Endothelial cell of umbilical vein (primary cell): ENCODE measurements around the gene PYGO2. TPM values are rescaled to one million over a fixed set of nuclear protein-coding genes. Genes with fewer than 3 reads are reported as not detected.

ENCODE experiments used
- BruUV-seq: library from RNA; stranded (reverse); fragments of 400-500 nt; replicated peaks from 2 replicates; lab custom pipeline; 2021; lab: Mats Ljungman, UMichigan
- CTCF ChIA-PET: fragments of 300-600, 350-600 bp; sonication (Branson Sonifier 250); formaldehyde crosslinking; loops from one replicate; lab custom pipeline; 2021; ENCODE audit warnings: antibody characterized with exemption, inconsistent platforms; lab: Charles Lee
- POLR2A ChIA-PET: fragments of 300-600, 350-600 bp; sonication (Branson Sonifier 250); formaldehyde crosslinking; loops from one replicate; lab custom pipeline; 2021; ENCODE audit warnings: antibody characterized with exemption, inconsistent platforms; lab: Charles Lee
- DNase-seq: peaks from one replicate; pipeline ENCODE4 v3.0.0-alpha.2; 2011; ENCODE audit warnings: low read depth, low spot score
- FAIRE-seq: peaks from 2 replicates; lab custom pipeline; 2011; peaks lifted over from hg19 to GRCh38; lab: Jason Lieb, UNC
- H2AFZ ChIP-seq: 2 replicates; pipeline ENCODE4 v1.6.0; 2012; ENCODE audit warnings: low read depth, low read length, control low read depth, inconsistent platforms
- H3K27ac ChIP-seq: 2 replicates; pipeline ENCODE4 v1.5.1; 2011; ENCODE audit warnings: low read depth, mild to moderate bottlenecking, control low read depth, low read length, moderate library complexity; ENCODE audit not compliant: insufficient read depth
- H3K27me3 ChIP-seq, 2 experiments: 2 replicates each; pipeline versions ENCODE4 v1.6.0 to v1.6.1; 2011; ENCODE audit warnings: low read length in 2 of 2, mixed read lengths in 1 of 2; ENCODE audit not compliant: control insufficient read depth in 2 of 2, insufficient read depth in 2 of 2
- H3K36me3 ChIP-seq, 2 experiments: 2 replicates in 1 of 2; 3 replicates in 1 of 2; pipeline ENCODE4 v1.5.1; 2011; ENCODE audit warnings: low read length in 2 of 2, mild to moderate bottlenecking in 1 of 2, moderate library complexity in 1 of 2; ENCODE audit not compliant: control insufficient read depth in 2 of 2, insufficient read depth in 2 of 2; ENCODE audit errors: extremely low read depth in 1 of 2
- H3K4me1 ChIP-seq: 3 replicates; pipeline ENCODE4 v1.5.1; 2011; ENCODE audit warnings: mild to moderate bottlenecking, low read length; ENCODE audit not compliant: control insufficient read depth, insufficient read depth; ENCODE audit errors: extremely low read depth
- H3K4me2 ChIP-seq: 2 replicates; pipeline ENCODE4 v1.6.1; 2011; ENCODE audit warnings: low read length, control low read depth, mixed read lengths; ENCODE audit not compliant: insufficient read depth
- H3K4me3 ChIP-seq, 3 experiments: fragments of 200-600 bp in 1 of 3; sonication (generic), shearing (Covaris generic) in 1 of 3; replicated peaks in 1 of 3; 2 replicates each; pipeline ENCODE4 v1.5.1; 2011 to 2016; ENCODE audit warnings: control low read depth in 3 of 3, low read length in 3 of 3, mild to moderate bottlenecking in 2 of 3, inconsistent platforms in 1 of 3, low read depth in 1 of 3, moderate library complexity in 1 of 3; ENCODE audit not compliant: insufficient read depth in 1 of 3
- H3K79me2 ChIP-seq: 2 replicates; pipeline ENCODE4 v1.6.0; 2012; ENCODE audit warnings: low read length, inconsistent platforms; ENCODE audit not compliant: control insufficient read depth, insufficient read depth
- H3K9ac ChIP-seq: replicated peaks from 2 replicates; pipeline ENCODE3; 2011; ENCODE audit warnings: low read length, control low read depth; ENCODE audit not compliant: insufficient read depth; ENCODE audit errors: extremely low read depth
- H3K9me1 ChIP-seq: replicated peaks from 3 replicates; pipeline ENCODE4 v1.6.0; 2011; ENCODE audit warnings: mild to moderate bottlenecking, low read length; ENCODE audit not compliant: control insufficient read depth, insufficient read depth; ENCODE audit errors: extremely low read depth
- H3K9me3 ChIP-seq: replicated peaks from 2 replicates; pipeline ENCODE4 v1.5.1; 2012; ENCODE audit warnings: low read length, inconsistent platforms; ENCODE audit not compliant: control insufficient read depth, insufficient read depth
- H4K20me1 ChIP-seq: replicated peaks from 2 replicates; pipeline ENCODE3; 2011; ENCODE audit warnings: mild to moderate bottlenecking, low read length; ENCODE audit not compliant: control insufficient read depth, insufficient read depth; ENCODE audit errors: extremely low read depth
- EZH2 ChIP-seq: IDR thresholded peaks from 2 replicates; pipeline ENCODE4 v1.6.1; 2012; ENCODE audit warnings: borderline replicate concordance, low read depth, mild to moderate bottlenecking, moderate library complexity, low read length, inconsistent platforms; ENCODE audit not compliant: severe bottlenecking
- FOS ChIP-seq: IDR thresholded peaks from 2 replicates; pipeline ENCODE4 v1.6.1; 2011; ENCODE audit warnings: mild to moderate bottlenecking, low read length, moderate library complexity, borderline replicate concordance; ENCODE audit not compliant: insufficient read depth
- GATA2 ChIP-seq: IDR thresholded peaks from 2 replicates; pipeline ENCODE4 v1.7.0; 2011; ENCODE audit warnings: low read depth, mild to moderate bottlenecking, moderate library complexity, mixed read lengths, low read length; ENCODE audit not compliant: insufficient read length, insufficient read depth
- POLR2A ChIP-seq: IDR thresholded peaks from 2 replicates; pipeline ENCODE4 v1.6.1; 2012; ENCODE audit warnings: low read depth, mild to moderate bottlenecking, control low read depth, low read length
- POLR2AphosphoS5 ChIP-seq: IDR thresholded peaks from 2 replicates; pipeline ENCODE4 v1.6.1; 2012; ENCODE audit warnings: low read depth, mild to moderate bottlenecking, control low read depth, low read length, moderate library complexity; ENCODE audit not compliant: insufficient read depth
- dilution Hi-C: fragments of 300-500 bp; cut with MboI; formaldehyde crosslinking; loops from one replicate; pipeline ENCODE4 v1.15.0; 2019; ENCODE audit warnings: low sequenced_read_pairs; ENCODE audit not compliant: extremely low pct_ligation_motif_present
- intact Hi-C: fragments of 100-400 bp; cut with micrococcal nuclease; formaldehyde crosslinking; loops from one replicate; pipeline ENCODE4 v1.10.0; 2022
- polyA plus RNA-seq, 4 experiments: library from polyadenylated mRNA; depleted of rRNA in 3 of 4; stranded (reverse) in 3 of 4; unstranded in 1 of 4; fragments of >200 nt; gene quantifications; 2 replicates each; pipeline versions ENCODE4 v1.2.1 to v1.2.3, GENCODE V29; 2011 to 2012; ENCODE audit warnings: missing spikeins in 1 of 4
- total RNA-seq: library from RNA; stranded (reverse); gene quantifications from 2 replicates; pipeline ENCODE4 v1.2.3, GENCODE V29; 2021

Gene PYGO2
- total and polyA plus RNA-seq, 2 donors (not counting 3 experiments of a cell fraction or from before 2014, with no cell fraction given): 19.3 to 21.5 TPM

- Histone ChIP-seq H3K27me3 (no peaks in the 10 kb centered on the region), H3K4me2 (peak within 1 kb of the TSS; percentile 80), H3K4me1 (peaks cover 61% of the 10 kb centered on the region), H3K4me3 (peak within 1 kb of the TSS; percentile 64 to 78 (median 70)), H2AFZ (no peak within 1 kb of the TSS), H3K36me3 (peaks cover 7 to 14% of the 10 kb centered on the region in 2 experiments), H4K20me1 (no peaks in the 10 kb centered on the region), H3K79me2 (peaks cover 56% of the 10 kb centered on the region), H3K9ac (peak within 1 kb of the TSS; percentile 92), H3K27ac (peak within 1 kb of the TSS; percentile 99), H3K9me1 (no peaks in the 10 kb centered on the region), H3K9me3 (no peaks in the 10 kb centered on the region)
- dilution Hi-C loops: no loop called here
- peak; percentile 98 for FAIRE-seq
- peak; percentile 91 for DNase-seq
- CTCF ChIA-PET: interaction anchor here (0.8 to 8.5 kb wide), 10 partner anchors 9 to 115 kb away, joined by 3 to 81 read pairs (median 11); partner anchors contain the start of genes ADAM15, LENEP, PMVK and PYGO2
- BruUV-seq: no TSS peak
- intact Hi-C loops: loop anchor here (1.0 to 10.0 kb wide), 3 partner anchors 9 to 486 kb away; partner anchors contain the start of genes EFNA1 and PYGO2
- POLR2A ChIA-PET: interaction anchor here (0.9 to 1.6 kb wide), 5 partner anchors 9 to 47 kb away, joined by 3 to 10 read pairs (median 4); partner anchors contain the start of gene PYGO2
- TF ChIP-seq POLR2AphosphoS5 (peak; percentile 88), GATA2 (peak; percentile 35), FOS (peak; percentile 73), EZH2 (no peak), POLR2A (peak; percentile 84)
Observed at GRCh38 chr1:154970631-154971340, 9.2 kb upstream of the PYGO2 start, which contains the start of gene SHC1. SHC1 (minus strand) TSS chr1:154970747; CDS start chr1:154970526, 221 bp downstream.
